Mesendoderm (in vitro differentiated cells): Measurements from ENCODE around the gene PLEKHA3.
"Not testable (repeated sequence)": the region's sequence is repeated elsewhere in the genome, so short reads cannot be mapped to it uniquely, and the experiment has no call there.

Experiments used
- DNase-seq: peaks from one replicate; pipeline ENCODE4 v3.0.0; 2013
- H2AK5ac ChIP-seq: 2 replicates; pipeline ENCODE4 v1.6.1; 2013; ENCODE audit warnings: low read length, inconsistent platforms
- H2BK120ac ChIP-seq: 2 replicates; pipeline ENCODE4 v1.6.1; 2013; ENCODE audit warnings: low read depth, mild to moderate bottlenecking, low read length, moderate library complexity, mixed read lengths
- H2BK15ac ChIP-seq: replicated peaks from 2 replicates; pipeline ENCODE4 v1.6.1; 2013; ENCODE audit warnings: low read depth, mild to moderate bottlenecking, moderate library complexity
- H2BK5ac ChIP-seq: 2 replicates; pipeline ENCODE4 v1.6.1; 2013; ENCODE audit warnings: low read length, inconsistent platforms
- H3K18ac ChIP-seq: 2 replicates; pipeline ENCODE4 v1.6.1; 2013; ENCODE audit warnings: mild to moderate bottlenecking, low read length, mixed read lengths
- H3K23ac ChIP-seq: one replicate; pipeline ENCODE4 v1.6.1; 2013; ENCODE audit warnings: low read length
- H3K27ac ChIP-seq: 2 replicates; pipeline ENCODE4 v1.5.1; 2013; ENCODE audit warnings: low read depth, mild to moderate bottlenecking, inconsistent platforms, low read length, moderate library complexity
- H3K27me3 ChIP-seq: 2 replicates; pipeline ENCODE4 v1.6.1; 2013; ENCODE audit warnings: low read length, control low read depth, mild to moderate bottlenecking, inconsistent platforms; ENCODE audit not compliant: insufficient read depth, poor library complexity
- H3K36me3 ChIP-seq: 2 replicates; pipeline ENCODE4 v1.6.1; 2013; ENCODE audit warnings: low read length, inconsistent platforms; ENCODE audit not compliant: control insufficient read depth, insufficient read depth
- H3K4ac ChIP-seq: one replicate; pipeline ENCODE4 v1.6.1; 2013; ENCODE audit warnings: low read depth, mild to moderate bottlenecking, low read length, moderate library complexity
- H3K4me1 ChIP-seq: 2 replicates; pipeline ENCODE4 v1.6.1; 2013; ENCODE audit warnings: low read depth, low read length, inconsistent platforms; ENCODE audit not compliant: control insufficient read depth
- H3K4me2 ChIP-seq: 2 replicates; pipeline ENCODE4 v1.6.1; 2013; ENCODE audit warnings: low read length
- H3K4me3 ChIP-seq: 2 replicates; pipeline ENCODE4 v1.5.1; 2013; ENCODE audit warnings: mild to moderate bottlenecking, low read length
- H3K56ac ChIP-seq: one replicate; pipeline ENCODE4 v1.6.1; 2013; ENCODE audit warnings: low read length
- H3K79me1 ChIP-seq: 2 replicates; pipeline ENCODE4 v1.6.1; 2013; ENCODE audit warnings: low read length, inconsistent platforms
- H3K79me2 ChIP-seq: 2 replicates; pipeline ENCODE4 v1.6.1; 2013; ENCODE audit warnings: mild to moderate bottlenecking, low read length; ENCODE audit not compliant: control insufficient read depth, insufficient read depth
- H3K9ac ChIP-seq: 2 replicates; pipeline ENCODE4 v1.6.1; 2013; ENCODE audit warnings: low read length, inconsistent platforms
- H4K5ac ChIP-seq: one replicate; pipeline ENCODE4 v1.6.1; 2013; ENCODE audit warnings: low read length
- H4K8ac ChIP-seq: one replicate; pipeline ENCODE4 v1.6.1; 2013; ENCODE audit warnings: low read depth, mild to moderate bottlenecking, control low read depth, low read length, moderate library complexity
- WGBS: extraction: QIAGEN DNeasy Blood & Tissue Kit; methylation state at CpG from one replicate; pipeline ENCODE4 v1.1.7; 2013; ENCODE audit warnings: low lambda C conversion rate, missing lambda C conversion rate; ENCODE audit not compliant: insufficient coverage; ENCODE audit errors: extremely low coverage; 5-methylcytosine and 5-hydroxymethylcytosine counted together

PLEKHA3 gene

GRCh38 chr2:178521304-178522150, 41.3 kb downstream of the PLEKHA3 start:
- Histone ChIP-seq H3K27me3 (no peaks in the 10 kb centered on the region), H2AK5ac (no peak overlapping the region), H3K79me1 (peaks cover 8% of the 10 kb centered on the region), H3K23ac (no peak overlapping the region), H3K4me2 (no peak overlapping the region), H3K4me3 (no peak overlapping the region), H2BK5ac (no peak overlapping the region), H3K18ac (no peak overlapping the region), H2BK120ac (no peak overlapping the region), H3K4ac (no peak overlapping the region), H3K56ac (no peak overlapping the region), H3K79me2 (peaks cover 11% of the 10 kb centered on the region), H3K9ac (no peak overlapping the region), H4K5ac (no peak overlapping the region), H3K27ac (no peak overlapping the region), H2BK15ac (no peak overlapping the region), H3K4me1 (no peaks in the 10 kb centered on the region), H3K36me3 (no peaks in the 10 kb centered on the region), H4K8ac (no peak overlapping the region)
- DNase-seq: no peak
- no CpG with 5 or more reads among the region's 11 CpGs for WGBS

- Histone ChIP-seq H3K9ac (peak overlapping the region; percentile 94), H4K8ac (no peak overlapping the region), H3K4me2 (peak overlapping the region; percentile 58), H3K4me1 (no peaks in the 10 kb centered on the region), H3K4me3 (peak overlapping the region; percentile 85), H3K4ac (no peak overlapping the region), H4K5ac (no peak overlapping the region), H2BK5ac (no peak overlapping the region), H3K79me2 (peaks cover 15% of the 10 kb centered on the region), H3K27me3 (no peaks in the 10 kb centered on the region), H3K27ac (no peak overlapping the region), H3K18ac (no peak overlapping the region), H2BK15ac (no peak overlapping the region), H3K56ac (peak overlapping the region; percentile 96), H3K23ac (no peak overlapping the region), H3K36me3 (no peaks in the 10 kb centered on the region), H2BK120ac (no peak overlapping the region), H2AK5ac (no peak overlapping the region), H3K79me1 (peaks cover 10% of the 10 kb centered on the region)
- DNase-seq: peak; percentile 96
- no CpG with 5 or more reads among the region's 25 CpGs for WGBS
Observed at GRCh38 chr2:178522950-178523595, 42.8 kb downstream of the PLEKHA3 start.

DNA sequence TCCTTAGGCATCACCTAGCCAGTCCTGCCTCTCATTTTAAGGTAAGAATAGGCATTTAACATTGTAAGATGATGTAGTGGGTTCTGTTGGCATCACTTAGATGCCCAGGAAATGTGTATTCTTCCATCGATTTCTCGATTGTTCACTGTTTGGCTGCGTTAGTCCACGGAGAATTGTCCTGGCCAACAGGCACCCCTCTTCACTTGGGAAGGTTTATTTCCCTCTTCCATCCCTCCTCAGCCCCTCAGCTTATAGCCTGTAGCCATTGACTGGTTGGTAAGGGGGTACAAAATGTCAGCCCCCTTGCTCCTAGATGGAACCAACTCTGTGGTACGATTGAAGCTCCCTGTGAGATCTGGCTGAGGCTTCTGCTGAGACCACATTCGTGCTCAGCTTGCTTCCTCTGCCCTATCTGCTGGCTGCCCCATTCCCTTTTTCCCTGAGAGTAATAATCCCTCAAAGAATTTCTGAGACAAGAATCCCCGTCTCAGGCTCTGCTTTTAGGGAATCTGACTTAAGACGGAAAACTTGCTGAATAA, 43.4 kb downstream of the PLEKHA3 start:
- peak; percentile 17 for DNase-seq
- Histone ChIP-seq H3K79me1 (peaks cover 10% of the 10 kb centered on the region), H4K8ac (no peak overlapping the region), H3K79me2 (peaks cover 17% of the 10 kb centered on the region), H3K36me3 (no peaks in the 10 kb centered on the region), H2BK15ac (no peak overlapping the region), H3K27ac (no peak overlapping the region), H2BK120ac (no peak overlapping the region), H2AK5ac (no peak overlapping the region), H2BK5ac (no peak overlapping the region), H3K27me3 (no peaks in the 10 kb centered on the region), H3K4ac (no peak overlapping the region), H3K23ac (no peak overlapping the region), H3K9ac (peak overlapping the region; percentile 94), H3K18ac (no peak overlapping the region), H4K5ac (no peak overlapping the region), H3K4me2 (peak overlapping the region; percentile 58), H3K4me1 (no peaks in the 10 kb centered on the region), H3K56ac (peak overlapping the region; percentile 96), H3K4me3 (peak overlapping the region; percentile 85)
- WGBS: no CpG with 5 or more reads among the region's 8 CpGs

- peaks cover 17% of the 10 kb centered on the region for H3K79me2 ChIP-seq
- not testable (repeated sequence) for H2BK120ac ChIP-seq, H3K9ac ChIP-seq, H3K56ac ChIP-seq, H3K4me3 ChIP-seq, H3K4ac ChIP-seq, DNase-seq, H3K27ac ChIP-seq, H2AK5ac ChIP-seq, H3K4me2 ChIP-seq, H3K27me3 ChIP-seq, H4K8ac ChIP-seq, H3K18ac ChIP-seq, H3K23ac ChIP-seq, H2BK15ac ChIP-seq, H3K4me1 ChIP-seq, H2BK5ac ChIP-seq, H3K79me1 ChIP-seq, H3K36me3 ChIP-seq, H4K5ac ChIP-seq
- WGBS: no CpG with 5 or more reads among the region's 5 CpGs
Observed at GRCh38 chr2:178525010-178525409, 44.8 kb downstream of the PLEKHA3 start.

- H3K4me3 ChIP-seq: not testable (repeated sequence)
- no CpG with 5 or more reads among the region's 1 CpG for WGBS
Observed at GRCh38 chr2:178525460-178525859, 45.2 kb downstream of the PLEKHA3 start.

More at GRCh38 chr2:178525460-178525859, 45.2 kb downstream of the PLEKHA3 start:
- peaks cover 12% of the 10 kb centered on the region for H3K79me1 ChIP-seq
- not testable (repeated sequence) for H3K56ac ChIP-seq, H3K18ac ChIP-seq, H3K23ac ChIP-seq, DNase-seq, H4K8ac ChIP-seq, H3K27me3 ChIP-seq, H3K4me2 ChIP-seq, H3K4ac ChIP-seq, H3K27ac ChIP-seq, H2BK5ac ChIP-seq, H3K4me1 ChIP-seq, H3K36me3 ChIP-seq, H2BK15ac ChIP-seq, H2AK5ac ChIP-seq, H3K9ac ChIP-seq, H2BK120ac ChIP-seq, H4K5ac ChIP-seq
- peaks cover 18% of the 10 kb centered on the region for H3K79me2 ChIP-seq
